ENCODE data around the gene POLR1A.
"Not testable (repeated sequence)": the region's sequence is repeated elsewhere in the genome, so short reads cannot be mapped to it uniquely, and the experiment has no call there.

Gene POLR1A

GRCh38 chr2:85995648-85996529 is 109.8 kb downstream of the POLR1A start:
- no peak for DNase-seq

- DNase-seq = no peak
Measured at GRCh38 chr2:85994897-85995647, 110.6 kb downstream of the POLR1A start.

GRCh38 chr2:85994421-85994777 is 111.3 kb downstream of the POLR1A start:
- no peak for DNase-seq

DNA sequence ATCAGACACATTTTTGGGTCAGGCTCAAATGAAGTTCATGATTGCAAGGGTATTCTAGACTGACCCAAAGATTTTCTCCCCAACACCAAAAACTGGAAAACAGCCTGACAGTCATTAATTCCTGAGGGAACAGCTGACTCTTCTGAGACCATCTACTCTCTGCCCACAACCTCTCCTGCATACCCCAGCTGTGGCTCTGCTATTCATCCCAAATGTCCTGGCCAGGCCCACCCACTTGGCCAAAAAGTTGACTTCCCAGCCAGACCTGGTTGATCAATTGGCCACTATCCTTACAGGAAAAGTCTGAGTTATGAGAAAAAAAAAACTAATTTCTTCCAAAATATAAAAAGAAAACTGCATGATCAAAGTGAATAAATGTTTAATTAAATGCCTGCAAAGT is 113.1 kb downstream of the POLR1A start:
- DNase-seq = no peak

DNA sequence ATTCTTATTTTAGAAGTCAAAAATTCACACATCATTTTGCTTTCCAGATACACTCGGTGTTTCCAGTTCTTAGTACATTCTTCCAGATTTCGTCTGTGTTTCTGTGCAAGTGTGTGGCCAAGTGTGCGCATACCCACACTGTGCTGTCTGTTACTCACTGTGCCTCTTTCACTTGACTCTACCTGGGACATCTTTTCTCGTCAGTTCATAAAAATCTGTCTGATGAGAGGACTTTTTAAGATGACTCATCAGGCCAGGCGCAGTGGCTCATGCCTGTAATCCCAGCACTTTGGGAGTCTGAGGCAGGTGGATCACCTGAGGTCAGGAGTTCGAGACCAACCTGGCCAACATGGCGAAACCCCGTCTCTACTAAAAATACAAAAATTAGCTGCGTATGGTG is 113.6 kb downstream of the POLR1A start:
- DNase-seq = not testable (repeated sequence)

DNA sequence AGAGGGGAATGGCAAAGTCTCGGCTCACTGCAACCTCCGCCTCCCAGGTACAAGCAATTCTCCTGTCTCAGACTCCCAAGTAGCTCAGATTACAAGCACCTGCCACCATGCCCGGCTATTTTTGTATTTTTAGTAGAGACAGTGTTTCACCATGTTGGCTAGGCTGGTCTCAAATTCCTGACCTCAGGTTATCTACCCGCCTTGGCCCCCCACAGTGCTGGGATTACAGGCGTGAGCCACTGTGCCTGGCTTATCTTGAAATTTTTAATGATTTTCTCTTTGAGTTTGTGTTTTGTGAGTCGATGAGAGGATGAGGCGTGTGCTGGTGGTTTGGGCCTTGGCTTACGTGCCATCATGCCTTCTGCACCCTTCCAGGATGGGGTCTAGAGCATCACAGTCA is 115.6 kb downstream of the POLR1A start:
- DNase-seq = no peak

DNA sequence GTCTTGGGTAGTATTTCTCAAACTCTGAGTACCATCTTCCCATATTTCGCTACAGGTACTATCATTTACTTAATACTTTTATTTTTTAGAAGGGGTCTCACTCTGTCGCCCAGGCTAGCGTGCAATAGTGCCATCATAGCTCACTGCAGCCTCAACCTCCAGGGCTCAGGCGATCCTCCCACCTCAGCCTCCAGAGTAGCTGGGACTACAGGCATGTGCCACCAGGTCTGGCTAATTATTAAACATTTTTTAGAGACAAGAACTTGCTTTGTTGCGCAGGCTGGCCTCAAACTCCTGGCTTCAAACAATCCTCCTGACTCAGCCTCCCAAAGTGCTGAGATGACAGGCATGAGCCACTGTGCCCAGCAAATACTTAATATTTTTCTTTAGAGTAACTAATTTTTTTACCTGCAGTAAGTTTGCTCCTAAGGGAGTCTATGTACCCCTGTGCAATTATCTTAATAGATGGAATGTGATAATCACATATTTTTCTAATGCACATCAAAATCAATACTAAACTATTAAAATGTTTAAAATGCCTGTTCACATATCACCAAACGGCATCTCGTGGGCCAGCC is 116.3 kb downstream of the POLR1A start:
- DNase-seq = no peak

- DNase-seq = no peak
Measured at GRCh38 chr2:85988914-85989270, 116.8 kb downstream of the POLR1A start.

DNA sequence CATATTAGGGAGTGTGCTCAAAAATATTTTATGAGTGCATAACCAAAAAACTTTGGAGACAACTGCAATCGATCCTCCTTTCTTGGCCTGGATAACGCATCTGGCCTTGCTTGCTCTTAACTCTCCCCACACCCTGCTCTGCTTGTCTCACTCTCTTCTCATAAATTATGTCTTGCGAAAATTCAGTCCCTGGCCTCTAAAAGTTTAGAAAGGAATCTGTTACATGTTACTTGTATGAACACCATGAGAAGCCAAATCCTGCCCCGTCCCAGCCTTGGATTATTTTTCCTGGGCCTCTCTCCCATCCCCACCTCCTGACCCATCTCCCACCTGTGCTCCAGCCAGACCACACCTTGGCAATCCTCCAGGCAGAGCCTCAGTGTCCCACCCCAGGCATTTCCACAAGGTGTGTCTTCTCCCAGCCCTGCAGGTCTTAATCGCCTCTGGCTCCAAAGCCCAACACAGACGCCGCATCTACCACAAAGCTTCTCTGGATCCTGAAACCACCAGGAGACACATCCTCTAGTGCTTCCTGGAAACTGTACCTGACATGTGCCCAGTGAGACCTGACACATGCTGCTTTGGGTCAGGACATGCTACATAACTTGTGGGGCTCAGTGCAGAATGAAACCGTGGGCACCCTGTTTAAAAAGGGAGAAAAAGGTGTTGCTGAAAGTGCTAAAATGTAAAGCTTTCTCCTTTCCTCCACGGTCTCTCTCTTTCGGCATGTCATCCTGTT is 117.3 kb downstream of the POLR1A start:
- no peak for DNase-seq

GRCh38 chr2:85987266-85988174 is 118.2 kb downstream of the POLR1A start:
- DNase-seq = no peak

- no peak for DNase-seq
Measured at GRCh38 chr2:85986121-85986520, 119.6 kb downstream of the POLR1A start.

DNA sequence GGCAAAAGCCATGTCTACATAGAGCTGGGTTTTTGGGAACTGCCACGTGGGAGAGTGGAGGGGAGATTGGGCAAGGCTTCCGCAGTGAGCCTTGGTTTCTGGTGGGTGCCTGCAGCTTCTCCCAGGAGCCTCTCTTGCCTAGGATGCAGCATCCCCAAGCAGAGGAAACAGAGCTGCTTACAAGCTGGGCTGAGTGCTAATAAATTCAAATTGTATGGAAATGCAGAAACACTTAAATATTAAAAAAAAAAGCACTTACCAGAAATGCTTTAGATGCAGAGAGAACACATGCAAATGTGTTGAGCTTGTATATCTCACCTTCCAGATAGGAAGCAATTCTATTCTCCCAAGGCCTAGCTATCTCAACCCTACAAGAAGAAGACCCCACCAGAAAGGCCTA is 120.9 kb downstream of the POLR1A start:
- DNase-seq = no peak

DNA sequence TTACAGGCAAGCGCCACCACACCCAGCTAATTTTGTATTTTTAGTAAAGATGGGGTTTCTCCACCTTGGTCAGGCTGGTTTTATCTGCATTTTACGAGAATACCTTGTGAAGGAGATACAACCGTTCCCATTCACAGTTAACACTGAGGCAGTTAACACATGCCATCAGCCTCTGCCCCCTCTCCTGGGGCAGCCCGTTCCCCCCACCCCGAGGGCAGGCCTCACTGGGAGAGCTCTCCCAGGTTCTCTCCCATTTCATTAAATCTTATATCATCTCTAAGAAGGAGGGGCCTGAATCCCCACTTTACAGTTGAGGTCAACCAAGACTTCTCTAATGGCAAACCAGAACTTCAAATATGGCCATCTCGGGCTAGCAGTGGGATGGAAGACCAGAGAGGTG is 121.9 kb downstream of the POLR1A start:
- DNase-seq = no peak

- no peak for DNase-seq
Measured at GRCh38 chr2:85981579-85982247, 124.0 kb downstream of the POLR1A start.

GRCh38 chr2:85978883-85979780 is 126.6 kb downstream of the POLR1A start:
- DNase-seq = no peak

DNA sequence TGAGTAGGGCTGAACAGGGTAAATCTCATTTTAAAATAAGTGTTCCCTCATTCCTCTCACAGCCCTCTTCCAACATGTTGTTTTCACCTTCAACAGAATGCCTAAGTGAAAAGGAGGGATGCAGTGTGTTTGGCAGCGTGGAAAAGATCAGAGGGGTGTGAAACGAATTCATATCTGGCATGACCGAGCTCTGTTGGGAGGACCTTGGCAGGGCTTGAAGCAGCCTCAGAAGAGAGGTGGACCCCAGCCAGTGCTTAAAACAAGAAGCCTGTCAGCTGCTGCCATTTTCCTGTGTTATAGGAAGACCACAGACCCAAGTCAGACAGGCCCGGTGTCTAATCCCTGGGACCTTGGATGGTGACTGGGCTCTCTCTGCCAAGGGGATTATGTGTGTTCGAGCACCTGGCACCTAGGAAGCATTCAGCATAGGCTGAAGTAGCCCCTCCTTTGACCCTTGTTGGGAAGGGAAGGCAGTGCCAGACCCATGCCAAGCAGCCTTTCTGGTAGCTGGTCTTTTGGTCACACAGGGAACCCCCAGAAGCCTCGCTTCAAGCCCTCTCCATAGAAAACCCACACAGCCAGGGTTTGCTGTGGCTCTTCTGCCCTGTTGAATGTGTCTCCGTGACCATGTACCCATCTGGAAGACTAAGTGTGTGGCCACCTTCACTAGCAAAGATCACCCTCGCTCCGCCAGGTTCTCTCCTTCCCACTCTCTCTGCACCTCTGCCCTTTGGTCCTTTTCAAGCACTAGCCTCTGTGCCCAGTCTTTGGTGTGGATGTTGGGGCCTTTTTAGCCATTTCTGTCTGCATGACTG is 129.4 kb downstream of the POLR1A start:
- no peak for DNase-seq

GRCh38 chr2:85975581-85975980 is 130.1 kb downstream of the POLR1A start:
- no peak for DNase-seq

GRCh38 chr2:85974390-85974789 is 131.3 kb downstream of the POLR1A start:
- no peak for DNase-seq

GRCh38 chr2:85972355-85972754 is 133.3 kb downstream of the POLR1A start:
- DNase-seq = no peak

GRCh38 chr2:85971366-85971765 is 134.3 kb downstream of the POLR1A start:
- DNase-seq = no peak
